ENCODE measurements around the gene SETD3. TPM values are rescaled to one million over a fixed set of nuclear protein-coding genes. Genes with fewer than 3 reads are reported as not detected.
A peak's percentile ranks its signal among the peaks of the same experiment; 100 is the strongest.

Gene SETD3
- total RNA-seq, 6 donors from 2014 or later: 59.7 to 99.2 (median 77.6) TPM

GRCh38 chr14:99408971-99409289 is 71.7 kb downstream of the SETD3 start:
- WGBS, 2 donors: 71 to 86% methylated on average over 7 of the region's 7 CpGs
- TF ChIP-seq POLR2AphosphoS5 (IDR thresholded peaks at IDR 0.05): no peak
- TF ChIP-seq POLR2A (IDR thresholded peaks at IDR 0.05): no peak
- TF ChIP-seq, protein P1, sequence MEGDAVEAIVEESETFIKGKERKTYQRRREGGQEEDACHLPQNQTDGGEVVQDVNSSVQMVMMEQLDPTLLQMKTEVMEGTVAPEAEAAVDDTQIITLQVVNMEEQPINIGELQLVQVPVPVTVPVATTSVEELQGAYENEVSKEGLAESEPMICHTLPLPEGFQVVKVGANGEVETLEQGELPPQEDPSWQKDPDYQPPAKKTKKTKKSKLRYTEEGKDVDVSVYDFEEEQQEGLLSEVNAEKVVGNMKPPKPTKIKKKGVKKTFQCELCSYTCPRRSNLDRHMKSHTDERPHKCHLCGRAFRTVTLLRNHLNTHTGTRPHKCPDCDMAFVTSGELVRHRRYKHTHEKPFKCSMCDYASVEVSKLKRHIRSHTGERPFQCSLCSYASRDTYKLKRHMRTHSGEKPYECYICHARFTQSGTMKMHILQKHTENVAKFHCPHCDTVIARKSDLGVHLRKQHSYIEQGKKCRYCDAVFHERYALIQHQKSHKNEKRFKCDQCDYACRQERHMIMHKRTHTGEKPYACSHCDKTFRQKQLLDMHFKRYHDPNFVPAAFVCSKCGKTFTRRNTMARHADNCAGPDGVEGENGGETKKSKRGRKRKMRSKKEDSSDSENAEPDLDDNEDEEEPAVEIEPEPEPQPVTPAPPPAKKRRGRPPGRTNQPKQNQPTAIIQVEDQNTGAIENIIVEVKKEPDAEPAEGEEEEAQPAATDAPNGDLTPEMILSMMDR (IDR thresholded peaks at IDR 0.05): no peak
- DNase-seq (no peak), ATAC-seq (ENCODE audit: low FRiP score in 2 of 2) (peak in 1 of 2 donors; percentile 38)
- Histone ChIP-seq H3K36me3 (peaks cover 10 to 70% (median 29%) of the 10 kb centered on the region in 4 donors), H3K27ac (peak overlapping the region; percentile 47 to 73 (median 64)), H3K9me3 (no peaks in the 10 kb centered on the region), H3K27me3 (no peaks in the 10 kb centered on the region), H3K4me1 (peaks cover 0 to 23% (median 11%) of the 10 kb centered on the region in 4 donors), H3K4me3 (no peak overlapping the region)

GRCh38 chr14:99408286-99408970 is 72.2 kb downstream of the SETD3 start:
- peaks cover 0 to 23% (median 11%) of the 10 kb centered on the region in 4 donors for H3K4me1 ChIP-seq
- no peak overlapping the region for H3K4me3 ChIP-seq
- 68 to 74% methylated on average over 7 to 8 of the region's 8 CpGs for WGBS, 2 donors
- ATAC-seq (ENCODE audit: low FRiP score in 2 of 2): peak; percentile 38 to 83
- no peaks in the 10 kb centered on the region for H3K9me3 ChIP-seq
- DNase-seq: peak in 1 of 2 donors; percentile 56
- TF ChIP-seq, protein P1 (IDR thresholded peaks at IDR 0.05): peak in 2 of 6 experiments; percentile 15 to 38
- TF ChIP-seq POLR2A (IDR thresholded peaks at IDR 0.05): no peak
- H3K27ac ChIP-seq: peak overlapping the region; percentile 47 to 73 (median 64)
- peaks cover 10 to 72% (median 27%) of the 10 kb centered on the region in 4 donors for H3K36me3 ChIP-seq
- H3K27me3 ChIP-seq: no peaks in the 10 kb centered on the region

DNA sequence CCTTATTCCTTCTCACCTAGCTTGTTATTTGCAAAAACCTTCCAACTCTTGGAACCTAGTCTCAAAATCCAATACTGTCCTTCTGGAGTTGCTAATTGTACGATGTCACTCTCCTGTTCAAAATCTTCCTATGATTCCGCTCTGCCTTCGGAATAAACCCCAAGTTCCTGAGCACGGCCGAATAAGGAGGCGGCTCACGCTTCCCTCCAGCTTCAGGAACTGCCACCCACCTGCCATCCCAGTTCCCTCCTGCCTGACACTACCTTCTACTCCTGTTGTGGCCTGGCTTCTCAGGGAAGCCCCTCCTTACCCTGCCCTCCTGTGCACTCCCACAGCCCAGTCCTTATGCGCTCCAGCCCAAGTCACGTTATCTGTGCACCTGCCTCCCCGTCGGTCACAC is 73.2 kb downstream of the SETD3 start:
- H3K36me3 ChIP-seq: peaks cover 15 to 76% (median 31%) of the 10 kb centered on the region in 4 donors
- H3K4me3 ChIP-seq: no peak overlapping the region
- WGBS, 2 donors: 81 to 88% methylated on average over 11 of the region's 11 CpGs
- no peaks in the 10 kb centered on the region for H3K9me3 ChIP-seq
- H3K4me1 ChIP-seq: peaks cover 0 to 23% (median 11%) of the 10 kb centered on the region in 4 donors
- peak overlapping the region in 3 of 4 donors; percentile 20 to 63 (median 38) for H3K27ac ChIP-seq
- no peak for DNase-seq
- TF ChIP-seq EP300 (IDR thresholded peaks at IDR 0.05) (no peak), POLR2AphosphoS5 (IDR thresholded peaks at IDR 0.05) (no peak), POLR2A (IDR thresholded peaks at IDR 0.05) (no peak)
- TF ChIP-seq, protein P1 (IDR thresholded peaks at IDR 0.05): no peak
- no peak for ATAC-seq (ENCODE audit: low FRiP score in 2 of 2)
- no peaks in the 10 kb centered on the region for H3K27me3 ChIP-seq

- H3K36me3 ChIP-seq: peaks cover 29 to 88% (median 41%) of the 10 kb centered on the region in 4 donors
- H3K9me3 ChIP-seq: no peaks in the 10 kb centered on the region
- DNase-seq (no peak), ATAC-seq (ENCODE audit: low FRiP score in 2 of 2) (no peak)
- TF ChIP-seq EP300 (IDR thresholded peaks at IDR 0.05) (no peak), POLR2AphosphoS5 (IDR thresholded peaks at IDR 0.05) (no peak), POLR2A (IDR thresholded peaks at IDR 0.05) (no peak)
- TF ChIP-seq, protein P1 (IDR thresholded peaks at IDR 0.05): no peak
- no peaks in the 10 kb centered on the region for H3K27me3 ChIP-seq
- no peak overlapping the region for H3K4me3 ChIP-seq
- WGBS, 2 donors: 90 to 94% methylated on average over 10 of the region's 10 CpGs
- H3K4me1 ChIP-seq: peaks cover 0 to 12% (median 2%) of the 10 kb centered on the region in 4 donors
- H3K27ac ChIP-seq: no peak overlapping the region
Measured at GRCh38 chr14:99402950-99403349, 77.7 kb downstream of the SETD3 start.

- no peak overlapping the region for H3K27ac ChIP-seq
- H3K4me1 ChIP-seq: peaks cover 0 to 6% (median 0%) of the 10 kb centered on the region in 4 donors
- H3K27me3 ChIP-seq: no peaks in the 10 kb centered on the region
- WGBS, 2 donors: 88 to 91% methylated on average over 4 of the region's 4 CpGs
- ATAC-seq (ENCODE audit: low FRiP score in 2 of 2): no peak
- TF ChIP-seq POLR2A (IDR thresholded peaks at IDR 0.05) (no peak), EP300 (IDR thresholded peaks at IDR 0.05) (no peak), POLR2AphosphoS5 (IDR thresholded peaks at IDR 0.05) (no peak)
- TF ChIP-seq, protein P1 (IDR thresholded peaks at IDR 0.05): no peak
- H3K4me3 ChIP-seq: no peak overlapping the region
- no peaks in the 10 kb centered on the region for H3K9me3 ChIP-seq
- DNase-seq: no peak
- peaks cover 33 to 88% (median 46%) of the 10 kb centered on the region in 4 donors for H3K36me3 ChIP-seq
Measured at GRCh38 chr14:99402285-99402648, 78.4 kb downstream of the SETD3 start.

Data from upper lobe of left lung (tissue), 6 donors.